Left hindlimb (tissue), 1 donor: ENCODE data around the gene UNKL.

ENCODE experiments used
- DNase-seq: peaks from one replicate; pipeline ENCODE4 v3.0.0-alpha.2; 2018

The UNKL gene

GRCh38 chr16:1430759-1431496, 16.4 kb upstream of the UNKL start, which contains the start of gene PERCC1:
PERCC1 (plus strand) TSS chr16:1431078; CDS start chr16:1432594, 1,516 bp downstream.
- no peak for DNase-seq

DNA sequence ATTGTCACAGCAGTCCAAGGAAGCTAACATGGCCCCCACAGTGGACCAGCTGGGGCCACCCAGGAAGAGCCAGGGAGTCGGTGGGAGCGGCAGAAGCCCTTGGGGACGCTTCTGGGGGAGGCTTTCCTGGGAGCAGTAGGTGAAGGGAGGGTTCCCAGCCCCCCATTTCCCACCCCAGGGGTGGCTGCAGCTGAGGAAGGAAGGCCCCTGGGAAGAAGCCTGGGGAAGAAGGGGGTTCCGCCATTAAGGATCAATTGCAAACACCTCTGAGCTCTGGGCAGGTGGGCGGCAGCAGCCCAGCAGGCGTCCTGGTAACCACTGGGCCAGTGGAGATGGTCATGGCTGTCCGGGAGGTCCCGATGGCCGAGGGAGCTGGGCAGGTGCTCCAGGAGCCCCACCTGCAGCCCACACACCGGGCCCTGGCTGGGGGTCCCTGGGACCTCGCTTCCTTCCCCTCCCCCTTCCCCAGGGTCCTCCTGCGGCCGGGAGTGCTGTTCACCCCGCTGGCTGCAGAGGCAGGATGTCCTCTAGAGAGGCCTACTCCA, 15.8 kb upstream of the UNKL start:
- no peak for DNase-seq

- no peak for DNase-seq
Measured at GRCh38 chr16:1429631-1430030, 15.1 kb upstream of the UNKL start.

DNA sequence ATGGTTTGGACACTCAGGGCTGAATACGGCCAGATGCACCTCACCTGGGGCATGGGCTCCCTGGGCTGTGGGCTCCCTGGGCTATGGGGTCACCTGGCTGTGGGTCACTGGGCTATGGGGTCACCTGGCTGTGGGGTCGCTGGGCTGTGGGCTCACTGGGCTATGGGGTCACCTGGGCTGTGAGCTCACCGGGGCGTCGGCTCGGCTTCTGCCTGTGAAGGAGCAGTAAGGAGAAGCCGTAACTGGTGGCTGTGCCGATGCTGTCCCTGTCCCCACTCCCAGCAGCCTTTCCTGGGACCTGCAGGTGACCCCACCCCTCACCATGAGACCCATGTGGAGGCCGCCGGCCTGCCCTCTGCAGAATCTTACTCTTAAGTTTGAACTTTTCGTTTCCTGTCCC, 14.5 kb upstream of the UNKL start:
- DNase-seq, result no peak

- no peak for DNase-seq
Measured at GRCh38 chr16:1428511-1428910, 14.0 kb upstream of the UNKL start.

GRCh38 chr16:1427473-1428461, 13.3 kb upstream of the UNKL start:
- DNase-seq, result no peak

DNA sequence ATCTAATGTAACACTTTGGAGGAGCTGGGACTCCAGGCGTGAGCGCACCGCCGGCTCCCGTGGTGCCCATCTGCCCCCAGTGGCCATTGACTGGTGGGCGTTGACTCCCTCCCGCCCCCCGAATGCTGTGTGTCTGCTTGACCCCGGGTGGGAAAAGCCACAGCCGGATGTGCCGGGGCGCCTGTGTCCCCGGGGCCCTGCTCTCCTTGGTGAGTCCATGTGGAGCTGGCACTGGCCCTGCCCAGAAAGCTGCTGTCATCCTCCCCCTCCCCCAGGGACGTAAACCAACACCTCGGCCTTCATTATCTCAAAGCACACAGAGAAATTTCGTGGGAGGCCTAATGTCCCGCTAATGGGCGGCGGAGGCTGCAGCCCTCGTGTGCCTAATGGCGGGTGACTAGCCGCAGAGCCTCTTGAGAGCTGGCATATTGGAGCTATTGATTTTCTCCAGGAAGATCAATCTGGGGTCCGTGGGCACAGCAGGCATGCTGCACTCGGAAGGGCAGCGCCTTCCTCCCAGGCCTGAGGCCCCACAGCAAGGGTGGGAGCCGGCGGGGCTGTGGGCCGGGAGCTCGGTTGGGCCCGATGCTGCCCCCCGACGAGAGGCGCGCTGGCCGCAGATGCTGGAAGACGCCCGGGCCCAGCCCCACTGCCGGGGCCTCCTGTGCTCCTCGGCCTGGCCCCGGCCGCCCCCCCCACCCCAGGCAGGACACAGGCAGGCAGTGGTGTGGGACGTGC, 12.4 kb upstream of the UNKL start:
- no peak for DNase-seq

- no peak for DNase-seq
Measured at GRCh38 chr16:1425616-1426370, 11.3 kb upstream of the UNKL start.

DNA sequence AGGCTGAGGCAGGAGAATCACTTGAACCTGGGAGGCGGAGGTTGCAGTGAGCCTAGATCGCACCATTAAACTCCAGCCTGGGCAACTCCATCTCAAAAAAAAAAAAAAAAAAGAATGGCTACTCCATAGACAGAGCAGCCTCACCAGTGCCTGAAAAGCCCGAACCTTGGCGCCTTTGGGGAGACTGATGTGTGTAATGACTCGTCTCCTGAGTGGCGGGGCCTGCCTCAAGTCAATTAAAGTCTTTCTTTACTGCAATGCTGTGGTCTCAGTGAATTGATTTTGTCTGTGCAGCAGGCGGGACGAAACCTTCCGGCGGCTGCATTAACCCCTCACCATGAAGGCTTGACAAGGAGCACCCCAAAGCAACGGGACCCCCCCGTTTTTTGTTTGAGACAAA, 9.5 kb upstream of the UNKL start:
- DNase-seq, result no peak

DNA sequence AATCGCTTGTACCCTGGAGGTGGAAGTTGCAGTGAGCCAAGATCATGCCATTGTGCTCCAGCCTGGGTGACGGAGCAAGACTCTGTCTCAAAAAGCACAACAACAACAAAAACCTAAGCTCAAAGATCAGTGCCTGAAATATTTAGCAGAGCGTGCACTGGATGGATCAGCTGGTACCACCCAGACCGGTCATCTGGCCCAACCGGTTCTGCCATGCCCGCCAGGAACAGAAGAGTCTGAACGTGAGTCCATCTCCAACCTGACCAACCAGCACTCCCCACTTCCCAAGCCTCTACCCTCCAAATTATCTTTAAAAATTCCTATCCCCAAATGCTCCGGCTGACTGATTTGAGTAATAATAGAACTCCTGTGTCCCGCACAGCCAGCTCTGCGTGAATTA, 7.6 kb upstream of the UNKL start:
- DNase-seq, result no peak

- DNase-seq, result no peak
Measured at GRCh38 chr16:1420111-1420539, 5.6 kb upstream of the UNKL start.

DNA sequence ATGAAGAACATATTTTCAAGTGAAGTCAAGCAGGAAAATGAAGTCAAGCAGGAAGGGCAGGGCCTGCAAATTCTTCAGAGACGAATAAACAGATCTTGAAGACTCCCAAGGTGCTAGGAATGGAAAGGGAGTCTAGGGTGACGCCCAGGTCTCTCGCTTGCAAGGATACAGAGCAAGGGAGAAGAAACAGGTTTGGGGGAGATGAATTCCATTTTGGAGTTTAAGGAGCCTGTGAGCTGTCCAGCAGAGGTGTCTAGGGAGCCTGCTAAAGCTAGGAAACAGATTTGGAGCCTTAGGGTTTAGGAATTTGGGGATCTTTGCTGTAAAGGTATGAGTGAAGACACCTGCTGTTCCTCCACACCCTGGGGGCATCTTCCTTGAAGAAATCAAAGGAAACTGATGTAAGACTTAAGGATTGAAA, 2.0 kb upstream of the UNKL start:
- DNase-seq, result no peak

DNA sequence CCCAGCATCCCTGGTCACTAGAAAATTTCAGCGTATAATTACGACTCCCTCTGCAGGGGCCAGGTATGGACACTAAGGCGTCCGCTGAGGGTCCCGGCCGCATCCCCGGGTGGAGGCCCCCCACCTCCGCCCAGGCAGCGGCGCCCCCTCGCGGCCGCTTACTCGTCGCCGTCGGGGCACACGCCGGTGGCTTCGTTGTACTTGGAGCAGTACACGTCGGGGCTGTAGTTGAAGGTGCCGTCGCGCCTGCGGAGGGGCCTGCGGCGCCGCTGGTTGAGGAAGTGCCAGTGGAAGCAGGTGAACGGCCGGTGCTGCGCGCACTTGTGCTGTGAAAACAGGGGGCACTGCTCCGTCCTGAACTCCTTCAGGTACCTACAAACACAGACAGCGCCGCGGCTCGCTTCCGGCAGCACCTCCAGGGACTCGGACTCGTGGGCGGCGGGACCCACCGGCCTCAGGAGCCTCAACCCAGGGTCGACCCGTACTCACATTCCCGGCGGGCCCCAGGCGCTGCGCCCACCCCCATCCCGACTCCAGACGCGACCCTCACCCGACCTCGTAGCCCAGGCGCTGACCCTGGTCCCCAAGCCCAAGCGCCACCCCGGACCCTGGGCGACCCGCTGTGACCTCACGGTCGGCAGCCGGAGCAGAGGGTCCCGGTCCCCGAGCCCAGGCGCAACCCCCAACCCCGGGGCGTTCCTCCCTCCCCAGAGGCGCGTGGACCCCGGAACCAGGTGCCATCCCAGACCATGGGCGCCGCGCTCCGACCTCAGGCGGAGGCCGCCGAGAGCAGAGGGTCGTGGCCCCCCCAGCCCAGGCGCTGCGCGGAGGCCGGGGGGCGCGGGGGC, 596 bp downstream of the UNKL start:
- DNase-seq, result no peak

GRCh38 chr16:1412847-1413246, 1.7 kb downstream of the UNKL start:
- no peak for DNase-seq

DNA sequence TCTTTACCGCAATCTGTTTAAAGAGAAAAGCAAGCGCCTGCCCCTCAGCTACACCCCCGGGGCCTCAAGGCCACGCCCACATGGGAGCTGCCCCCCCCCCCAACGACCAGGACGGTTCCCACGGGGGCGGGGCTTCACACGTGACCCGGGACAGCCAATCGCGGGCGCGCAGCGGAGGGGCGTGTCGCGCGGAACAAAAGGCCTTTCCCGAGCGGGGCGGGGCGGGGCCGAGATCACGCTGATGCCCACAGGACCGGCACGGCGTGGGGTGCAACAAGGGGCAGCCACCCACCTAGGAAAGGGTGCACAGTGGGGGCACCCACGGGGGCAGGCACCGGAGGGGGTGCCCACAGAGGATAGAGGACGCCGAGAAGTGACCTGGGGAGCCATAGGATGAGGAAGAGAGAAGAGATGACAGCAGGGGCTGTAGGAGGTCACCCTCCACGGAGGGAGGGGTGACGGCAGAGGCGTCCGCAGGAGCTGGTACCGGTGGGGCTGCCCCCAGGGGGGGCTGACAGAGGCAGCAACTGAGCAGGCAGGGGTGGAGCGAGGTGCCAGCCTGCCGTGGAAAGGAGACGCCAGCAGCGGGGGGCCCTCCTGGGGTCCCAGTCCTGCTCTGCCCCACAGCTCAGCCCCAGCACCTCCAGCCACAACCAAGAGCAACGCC, 6.2 kb downstream of the UNKL start:
- DNase-seq, result peak; percentile 92

- no peak for DNase-seq
Measured at GRCh38 chr16:1407753-1408152, 6.8 kb downstream of the UNKL start.

DNA sequence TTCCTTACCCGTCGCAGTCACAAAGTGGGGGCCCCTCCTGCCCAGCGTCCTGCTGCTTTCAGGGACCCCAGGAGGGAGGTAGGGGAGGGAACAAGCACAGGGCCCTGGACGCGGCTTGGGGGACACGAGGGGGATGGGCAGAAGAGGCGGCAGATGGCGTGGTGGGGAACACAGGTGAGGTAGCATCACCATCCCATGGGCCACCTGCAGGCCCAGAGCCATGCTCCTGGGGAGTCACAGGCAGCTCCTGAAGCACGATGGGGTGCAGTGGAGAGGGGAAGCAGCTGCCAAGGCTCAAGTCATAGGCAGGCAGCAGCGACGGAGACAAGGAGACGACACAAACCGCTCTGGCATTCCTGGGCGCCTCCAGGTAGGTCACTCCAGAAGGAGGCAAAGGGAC, 10.8 kb downstream of the UNKL start:
- no peak for DNase-seq

DNA sequence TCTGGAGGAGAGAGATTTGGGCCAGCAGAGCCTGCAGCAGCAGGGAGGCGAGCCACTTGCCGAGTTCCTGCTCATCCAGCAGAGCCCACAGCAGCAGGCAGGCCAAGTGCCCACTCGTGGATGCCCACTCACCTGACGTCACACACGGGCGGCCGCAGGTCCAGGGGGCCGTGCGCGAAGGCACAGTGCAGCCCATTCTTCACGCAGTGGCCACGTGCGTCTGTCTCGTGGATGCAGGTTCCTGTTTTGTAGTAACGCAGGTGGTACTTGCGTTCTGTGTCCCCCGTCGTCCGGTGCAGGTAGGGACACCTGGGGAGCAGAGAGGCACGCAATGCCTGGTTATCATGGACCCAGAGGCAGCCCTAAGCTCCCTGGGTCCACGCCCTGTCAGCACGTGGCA, 11.5 kb downstream of the UNKL start:
- no peak for DNase-seq

DNA sequence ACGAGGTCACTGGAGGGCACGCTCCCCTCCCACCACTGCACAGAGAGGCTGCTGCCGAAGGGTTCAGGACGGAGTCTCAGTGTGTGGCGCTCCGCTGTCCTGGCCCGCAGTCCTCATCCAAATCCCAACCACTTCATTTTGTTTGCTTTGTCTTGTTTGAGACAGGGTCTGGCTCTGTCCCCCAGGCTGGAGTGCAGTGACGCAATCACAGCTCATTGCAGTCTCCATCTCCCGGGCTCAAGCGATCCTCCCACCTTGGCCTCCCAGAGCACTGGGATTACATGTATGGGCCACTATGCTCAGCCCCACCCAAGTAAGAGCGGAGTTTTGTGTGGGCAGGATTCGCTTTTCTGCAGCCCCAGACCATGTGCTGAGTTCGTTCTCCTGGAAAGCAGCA, 12.7 kb downstream of the UNKL start:
- no peak for DNase-seq

GRCh38 chr16:1401061-1401757, 13.3 kb downstream of the UNKL start:
- no peak for DNase-seq
